Measurements from ENCODE around the gene FBXO2.

FBXO2 gene

DNA sequence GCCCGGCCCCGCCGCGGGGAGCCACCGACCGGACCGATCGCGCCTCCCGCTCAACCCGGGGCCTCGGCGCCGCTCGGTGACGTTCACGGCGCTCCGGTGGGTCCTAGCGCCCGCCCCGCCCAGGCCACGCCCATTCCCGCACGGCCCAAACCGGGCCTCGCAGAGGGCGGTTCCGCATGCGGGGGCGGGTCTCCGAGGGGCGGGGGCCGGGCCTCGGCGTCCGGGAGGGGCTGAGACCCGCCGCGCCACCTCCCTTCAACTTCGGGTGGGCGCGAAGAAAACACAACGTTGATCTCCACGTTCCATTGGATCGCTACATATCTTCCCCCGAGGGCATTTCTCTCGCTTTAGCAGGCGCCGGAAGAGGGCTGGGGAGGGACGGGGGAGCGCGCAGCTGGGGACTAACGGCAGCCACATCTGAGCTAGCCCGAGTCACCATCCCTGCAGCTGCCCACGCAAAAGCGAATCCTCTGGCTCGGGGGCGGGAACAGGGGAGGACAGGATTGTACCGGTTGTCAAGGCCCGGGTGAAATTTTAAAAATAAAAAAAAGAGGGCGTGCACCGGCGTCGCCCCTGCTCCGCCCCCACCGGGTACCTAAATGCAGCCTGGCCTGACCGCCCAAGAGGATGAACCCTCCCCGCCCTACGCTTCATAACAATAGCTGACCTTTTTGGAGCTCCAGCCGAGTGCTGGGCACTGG is 27.0 kb upstream of the FBXO2 start, which contains the start of gene MAD2L2:
TSS of gene MAD2L2 (minus strand) at position 78 of the 701 bp plus-strand sequence. CDS start 547 bp downstream, outside the sequence.
- no peak for DNase-seq

DNA sequence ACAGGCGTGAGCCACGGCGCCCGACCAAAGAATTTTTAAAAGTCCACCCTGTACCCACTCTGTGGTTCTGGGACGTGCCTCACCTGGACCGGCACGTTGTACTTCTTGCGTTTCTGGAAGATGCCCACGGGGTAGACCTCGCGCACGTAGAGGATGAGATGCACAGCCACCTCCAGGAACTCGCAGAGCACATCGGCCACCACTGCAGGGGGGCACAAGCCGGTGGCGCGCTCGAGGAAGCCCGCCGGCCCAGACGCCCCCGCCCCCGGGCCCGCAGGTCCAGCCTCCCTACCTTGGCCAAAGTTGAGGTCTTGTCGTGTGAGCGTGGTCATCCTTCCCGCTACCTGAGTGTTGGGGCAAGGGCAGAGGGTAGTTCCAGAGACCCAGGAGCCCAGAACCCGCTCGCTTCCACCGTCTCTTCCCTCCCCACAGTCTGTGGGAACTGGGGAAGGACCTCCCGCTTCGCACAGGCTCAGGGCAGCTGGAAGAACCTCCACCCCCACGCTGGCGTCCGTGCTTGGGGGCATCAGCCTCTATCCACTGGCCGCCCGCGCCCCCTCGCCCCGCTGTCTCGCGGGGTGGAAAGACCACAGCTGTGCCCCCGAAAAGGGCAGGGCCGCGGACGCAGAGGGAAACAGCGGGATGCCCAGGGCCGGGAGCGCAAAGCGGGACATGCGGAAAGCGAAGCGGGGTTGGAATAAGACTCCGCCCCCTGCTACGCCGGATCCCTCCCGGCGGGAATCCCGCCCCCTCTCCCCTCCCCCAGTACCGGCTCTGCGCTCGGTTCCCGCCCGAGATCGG is 26.2 kb upstream of the FBXO2 start:
- no peak for DNase-seq

DNA sequence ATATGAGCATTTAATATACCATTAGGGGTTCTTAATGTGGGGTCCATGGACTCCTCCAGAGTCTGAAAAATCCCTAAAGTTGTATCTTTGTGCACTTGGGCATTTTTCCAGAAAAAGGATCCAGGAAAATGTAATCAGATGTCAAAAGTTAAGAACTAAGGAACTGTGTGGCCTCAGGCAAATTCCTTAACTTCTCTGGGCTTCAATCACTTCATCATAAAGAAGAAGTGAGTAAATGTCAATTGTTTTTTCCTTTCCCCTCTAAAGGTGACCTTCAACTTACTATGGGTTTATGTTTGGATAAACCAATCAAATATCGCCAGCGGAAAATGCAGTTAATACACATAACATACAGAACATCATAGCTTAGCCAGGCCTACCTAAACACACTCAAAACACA is 24.2 kb upstream of the FBXO2 start:
- DNase-seq: no peak

DNA sequence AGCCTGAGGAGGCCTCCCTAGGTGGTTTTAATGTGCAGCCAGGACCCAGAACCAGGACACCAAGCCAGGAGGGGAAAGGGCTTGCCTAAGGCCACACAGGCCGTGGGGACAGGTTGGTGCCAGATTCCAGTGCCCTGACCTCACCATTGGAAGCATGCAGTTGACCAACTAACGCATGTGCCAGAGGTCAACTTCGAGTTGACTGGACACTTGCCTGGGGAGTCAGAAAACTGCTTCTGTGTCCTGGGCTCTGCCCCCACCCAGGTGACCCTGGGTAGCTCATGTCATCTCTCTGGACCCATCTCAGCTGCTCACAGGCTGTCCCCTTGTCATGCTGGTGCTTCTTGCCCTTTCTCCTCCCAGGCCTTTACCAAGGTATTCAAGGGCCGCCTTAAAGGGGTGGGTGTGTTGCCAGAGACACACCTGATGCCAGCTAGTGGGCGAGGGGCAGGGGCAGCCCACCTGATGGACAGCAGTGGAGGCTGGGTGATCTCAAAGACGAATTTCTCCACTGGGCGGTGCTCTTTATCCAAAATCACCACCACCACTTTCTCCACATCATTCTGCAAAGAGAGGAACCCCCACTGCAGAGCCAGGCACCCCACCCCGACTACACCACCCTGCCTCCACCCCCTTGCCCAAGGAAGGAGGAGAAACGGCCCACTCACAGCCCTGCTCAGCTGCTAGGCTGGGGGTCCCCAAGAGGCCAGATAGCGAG is 22.3 kb upstream of the FBXO2 start:
- no peak for DNase-seq

DNA sequence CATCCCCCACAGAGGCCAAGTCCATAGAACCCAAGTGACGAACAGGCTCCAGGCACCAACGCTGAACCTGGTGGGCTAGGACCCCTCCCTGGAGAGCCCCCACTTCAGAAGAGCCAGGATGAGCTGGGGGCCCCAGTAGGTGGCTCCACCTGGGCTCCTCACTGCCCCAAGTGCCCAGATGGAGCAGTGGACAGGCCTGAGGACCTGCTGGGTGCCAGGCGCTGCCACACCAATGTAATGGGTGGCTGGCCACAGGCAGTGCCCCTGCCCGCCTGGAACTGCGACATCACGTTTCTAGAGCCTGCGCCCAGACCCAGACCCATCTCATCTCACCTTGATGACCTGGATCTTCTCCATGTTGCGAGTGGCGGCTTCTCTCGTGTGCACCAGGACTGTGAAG is 21.1 kb upstream of the FBXO2 start:
- DNase-seq: no peak

DNA sequence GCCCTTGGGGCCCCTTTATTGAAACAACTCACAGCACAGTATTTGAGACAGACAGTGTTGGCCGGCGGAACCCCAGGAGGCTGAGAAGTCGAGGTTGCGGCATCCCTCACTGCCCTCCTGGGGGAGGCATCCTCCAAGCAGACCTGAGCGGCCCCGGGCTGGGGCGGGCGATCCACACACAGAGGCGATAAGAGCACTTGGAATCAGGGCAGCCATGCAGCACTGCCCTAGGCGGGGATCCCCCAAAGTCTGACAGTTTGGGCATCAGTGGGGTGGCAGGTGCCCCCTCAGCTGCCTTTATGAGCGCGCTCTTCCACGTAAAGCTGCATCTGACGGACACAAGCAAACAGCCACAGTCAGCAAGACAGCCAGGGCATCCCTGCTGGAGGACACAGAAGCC is 20.3 kb upstream of the FBXO2 start:
- DNase-seq: no peak

DNA sequence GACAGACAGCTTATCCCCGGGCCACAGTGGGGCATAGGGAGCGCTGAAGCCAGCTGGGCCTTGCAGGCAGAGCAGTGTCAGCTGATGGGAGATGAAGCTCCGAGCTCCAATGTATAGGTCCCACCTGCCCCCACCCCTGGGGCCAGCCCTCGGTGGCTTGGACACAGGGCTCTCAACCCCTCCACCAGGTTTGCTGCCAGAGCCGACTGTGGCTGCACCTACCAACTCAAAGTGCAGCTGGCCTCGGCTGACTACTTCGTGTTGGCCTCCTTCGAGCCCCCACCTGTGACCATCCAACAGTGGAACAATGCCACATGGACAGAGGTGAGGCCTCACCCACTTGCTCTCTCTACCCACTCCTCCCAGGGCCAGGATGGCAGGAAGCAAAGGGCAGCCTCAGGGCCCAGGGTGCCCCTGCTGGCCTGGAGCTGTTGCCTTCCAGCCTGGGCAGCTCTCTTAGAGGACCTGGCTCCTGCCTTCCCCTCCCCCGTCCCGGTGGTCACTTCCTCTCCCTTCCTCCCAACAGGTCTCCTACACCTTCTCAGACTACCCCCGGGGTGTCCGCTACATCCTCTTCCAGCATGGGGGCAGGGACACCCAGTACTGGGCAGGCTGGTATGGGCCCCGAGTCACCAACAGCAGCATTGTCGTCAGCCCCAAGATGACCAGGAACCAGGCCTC is 19.0 kb upstream of the FBXO2 start:
- no peak for DNase-seq

DNA sequence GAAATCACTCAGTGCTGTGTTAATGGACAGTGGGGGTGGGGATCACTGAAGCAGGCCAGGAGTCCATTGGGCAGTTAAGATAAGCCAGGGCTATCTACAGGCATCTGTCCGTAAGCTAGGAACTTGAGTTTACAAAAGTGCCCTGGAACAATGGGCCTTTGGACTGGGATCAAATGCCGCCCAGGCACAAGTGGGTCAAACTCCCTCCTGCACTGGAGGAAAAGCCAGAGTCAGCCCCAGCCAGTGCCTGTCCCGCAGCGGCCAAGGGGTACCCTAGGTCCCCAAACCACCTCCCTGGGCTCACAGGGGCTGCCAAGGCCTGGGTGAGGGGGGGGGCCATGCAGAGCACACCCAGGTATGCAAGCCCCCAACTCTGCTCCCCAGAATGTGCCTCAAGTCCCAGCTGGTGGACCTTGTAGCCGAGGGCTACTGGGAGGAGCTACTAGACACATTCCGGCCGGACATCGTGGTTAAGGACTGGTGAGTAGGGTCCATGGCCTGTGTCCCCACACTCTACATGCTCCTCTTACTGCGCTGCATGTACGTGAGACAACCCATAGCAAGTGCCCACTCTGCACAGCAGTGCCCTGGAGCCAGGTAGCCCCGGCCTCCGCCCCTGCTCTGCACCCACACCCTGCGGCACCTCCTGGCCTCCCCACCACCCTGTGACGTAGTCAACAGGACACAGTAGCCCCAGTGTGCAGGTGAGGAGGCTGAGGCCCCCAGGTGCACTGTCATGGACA is 17.5 kb upstream of the FBXO2 start:
- DNase-seq: no peak

DNA sequence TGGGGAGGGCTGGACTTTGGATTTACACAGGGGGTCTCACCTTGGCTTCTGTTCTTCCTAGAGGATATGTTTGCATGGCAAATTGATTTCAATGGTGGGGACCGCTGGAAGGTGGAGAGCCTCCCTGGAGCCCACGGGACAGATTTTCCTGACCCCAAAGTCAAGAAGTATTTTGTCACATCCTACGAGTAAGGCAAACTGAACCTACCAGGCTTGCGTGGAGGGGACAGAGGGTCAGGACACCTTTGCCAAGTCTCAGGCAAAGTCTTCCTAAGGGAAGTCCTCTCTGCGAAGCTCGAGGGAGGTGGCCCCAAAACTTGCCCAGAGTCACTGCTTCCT is 16.9 kb upstream of the FBXO2 start:
- no peak for DNase-seq

DNA sequence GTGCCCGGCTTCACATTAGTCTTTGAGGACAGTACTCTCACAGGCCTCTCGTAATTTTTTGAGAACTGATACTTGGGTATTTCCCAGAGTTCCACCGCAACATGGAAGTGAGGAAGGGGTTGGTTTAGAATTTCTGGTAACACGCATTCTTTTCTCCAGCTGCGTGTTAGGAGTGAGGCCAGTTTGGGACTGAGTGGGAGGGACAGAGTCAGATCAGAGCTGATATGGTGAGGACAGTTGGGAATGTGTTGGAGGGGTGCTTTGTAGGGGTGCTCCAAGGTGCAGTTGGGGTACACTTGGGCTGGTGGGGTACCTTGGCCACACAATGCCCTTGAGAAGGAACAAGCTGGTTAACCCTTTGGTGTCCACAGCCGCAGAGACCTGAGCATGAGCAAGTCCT is 16.5 kb upstream of the FBXO2 start:
- DNase-seq: no peak

DNA sequence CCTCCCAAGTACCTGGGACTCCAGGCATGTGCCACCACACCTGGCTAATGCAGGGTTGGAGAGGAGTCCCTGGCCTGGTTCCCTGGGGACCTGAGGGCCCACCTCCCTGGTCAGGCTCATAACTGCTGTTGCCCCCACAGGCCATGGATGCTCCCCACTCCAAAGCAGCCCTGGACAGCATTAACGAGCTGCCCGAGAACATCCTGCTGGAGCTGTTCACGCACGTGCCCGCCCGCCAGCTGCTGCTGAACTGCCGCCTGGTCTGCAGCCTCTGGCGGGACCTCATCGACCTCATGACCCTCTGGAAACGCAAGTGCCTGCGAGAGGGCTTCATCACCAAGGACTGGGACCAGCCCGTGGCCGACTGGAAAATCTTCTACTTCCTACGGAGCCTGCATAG is 14.3 kb upstream of the FBXO2 start:
- DNase-seq: no peak

DNA sequence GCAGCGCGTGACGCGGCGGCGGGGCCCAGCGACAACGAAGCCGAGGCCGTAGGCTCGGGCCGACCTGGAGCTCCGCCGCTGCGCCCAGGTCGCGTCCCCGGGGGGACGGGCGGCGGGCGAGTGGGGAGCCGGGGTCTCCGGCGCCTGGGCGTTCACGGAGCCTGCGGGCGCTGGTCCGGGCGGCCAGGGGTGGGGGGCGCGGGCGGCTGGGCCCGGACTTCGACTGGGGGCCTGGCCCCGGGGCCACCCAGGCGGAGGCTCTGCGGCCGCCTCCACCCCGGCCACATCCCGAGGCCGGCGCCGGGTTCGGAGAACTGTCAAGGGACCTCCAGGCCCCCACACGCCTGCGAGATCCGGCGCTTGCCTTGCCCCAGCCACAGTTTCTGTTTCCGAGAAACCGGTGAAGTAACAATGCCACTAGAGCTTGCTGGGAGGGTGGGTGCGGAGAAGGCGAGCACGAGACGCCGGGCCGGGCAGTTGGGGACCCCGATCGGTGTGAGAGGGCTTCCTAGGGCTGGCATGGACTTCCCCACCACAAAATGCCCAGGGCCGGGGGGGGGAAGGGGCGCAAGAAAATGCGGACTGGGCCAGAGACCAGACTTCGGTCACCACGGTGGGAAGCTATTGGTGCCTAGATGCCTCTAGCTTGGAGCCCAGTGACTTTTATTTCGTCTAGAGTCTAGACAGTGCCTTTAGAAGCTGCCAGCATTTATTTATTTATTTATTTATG is 10.3 kb upstream of the FBXO2 start:
- no peak for DNase-seq

DNA sequence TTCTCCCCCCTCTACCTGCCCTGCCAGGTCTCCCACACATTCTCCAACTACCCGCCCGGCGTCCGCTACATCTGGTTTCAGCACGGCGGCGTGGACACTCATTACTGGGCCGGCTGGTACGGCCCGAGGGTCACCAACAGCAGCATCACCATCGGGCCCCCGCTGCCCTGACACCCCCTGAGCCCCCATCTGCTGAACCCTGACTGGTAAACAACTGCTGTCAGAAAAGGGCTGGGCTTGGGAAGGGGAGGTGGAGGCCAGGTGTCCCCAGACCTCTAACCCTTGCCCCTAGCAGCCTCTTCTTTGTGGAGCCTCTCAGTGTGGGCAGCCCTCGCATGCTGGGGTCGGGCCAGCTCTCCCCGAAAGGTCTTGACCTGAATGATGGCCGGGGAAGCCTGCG is 6.9 kb upstream of the FBXO2 start:
- DNase-seq: no peak

DNA sequence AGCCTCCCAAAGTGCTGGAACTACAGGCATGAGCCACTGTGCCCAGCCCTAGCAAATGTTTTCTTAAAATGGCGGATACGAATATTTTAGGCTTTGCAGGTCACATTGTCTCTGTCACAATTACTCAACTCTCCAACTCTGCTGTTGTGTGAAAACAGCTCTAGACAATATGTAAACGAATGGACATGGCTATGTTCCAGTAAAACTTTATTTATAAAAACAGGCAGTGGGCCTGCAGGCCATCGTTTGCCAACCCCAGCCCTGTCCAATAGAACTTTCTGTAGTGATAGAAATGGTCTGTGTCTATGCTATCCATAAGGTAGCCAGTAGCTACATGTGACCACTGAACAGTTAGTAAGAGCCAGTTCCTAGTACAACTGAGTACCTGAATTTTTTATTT is 5.5 kb upstream of the FBXO2 start:
- DNase-seq: no peak

DNA sequence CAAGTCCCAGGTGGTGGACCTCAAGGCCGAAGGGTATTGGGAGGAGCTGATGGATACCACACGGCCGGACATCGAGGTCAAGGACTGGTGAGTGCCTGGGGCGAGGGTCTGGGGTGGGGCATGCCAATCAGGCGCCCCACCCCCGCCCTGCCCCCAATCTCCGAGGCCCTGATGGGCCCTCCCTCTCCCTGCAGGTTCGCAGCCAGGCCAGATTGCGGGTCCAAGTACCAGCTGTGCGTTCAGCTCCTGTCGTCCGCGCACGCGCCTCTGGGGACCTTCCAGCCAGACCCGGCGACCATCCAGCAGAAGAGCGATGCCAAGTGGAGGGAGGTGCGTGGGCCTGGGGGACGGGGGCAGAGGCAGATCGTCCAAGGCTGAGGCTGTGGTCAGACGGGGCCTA is 4.3 kb upstream of the FBXO2 start:
- DNase-seq: no peak

DNA sequence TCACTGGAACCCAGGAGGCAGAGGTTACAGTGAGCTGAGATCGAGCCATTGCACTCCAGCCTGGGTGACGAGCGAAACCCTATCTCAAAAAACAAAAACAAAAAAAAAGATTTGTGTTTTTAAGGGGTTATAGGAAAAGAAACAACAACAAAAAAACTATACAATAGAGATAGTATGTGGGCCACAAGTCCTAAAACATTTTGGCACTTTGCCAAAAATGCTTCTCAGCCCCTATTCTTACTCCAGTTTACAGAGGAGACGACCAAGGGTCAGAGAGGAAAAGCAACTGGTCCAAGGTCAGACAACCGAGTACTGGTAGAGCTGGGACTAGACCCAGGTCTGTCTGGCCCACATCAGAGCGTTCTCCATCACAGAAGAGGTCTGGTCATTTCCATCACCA is 3.4 kb upstream of the FBXO2 start:
- DNase-seq: no peak

DNA sequence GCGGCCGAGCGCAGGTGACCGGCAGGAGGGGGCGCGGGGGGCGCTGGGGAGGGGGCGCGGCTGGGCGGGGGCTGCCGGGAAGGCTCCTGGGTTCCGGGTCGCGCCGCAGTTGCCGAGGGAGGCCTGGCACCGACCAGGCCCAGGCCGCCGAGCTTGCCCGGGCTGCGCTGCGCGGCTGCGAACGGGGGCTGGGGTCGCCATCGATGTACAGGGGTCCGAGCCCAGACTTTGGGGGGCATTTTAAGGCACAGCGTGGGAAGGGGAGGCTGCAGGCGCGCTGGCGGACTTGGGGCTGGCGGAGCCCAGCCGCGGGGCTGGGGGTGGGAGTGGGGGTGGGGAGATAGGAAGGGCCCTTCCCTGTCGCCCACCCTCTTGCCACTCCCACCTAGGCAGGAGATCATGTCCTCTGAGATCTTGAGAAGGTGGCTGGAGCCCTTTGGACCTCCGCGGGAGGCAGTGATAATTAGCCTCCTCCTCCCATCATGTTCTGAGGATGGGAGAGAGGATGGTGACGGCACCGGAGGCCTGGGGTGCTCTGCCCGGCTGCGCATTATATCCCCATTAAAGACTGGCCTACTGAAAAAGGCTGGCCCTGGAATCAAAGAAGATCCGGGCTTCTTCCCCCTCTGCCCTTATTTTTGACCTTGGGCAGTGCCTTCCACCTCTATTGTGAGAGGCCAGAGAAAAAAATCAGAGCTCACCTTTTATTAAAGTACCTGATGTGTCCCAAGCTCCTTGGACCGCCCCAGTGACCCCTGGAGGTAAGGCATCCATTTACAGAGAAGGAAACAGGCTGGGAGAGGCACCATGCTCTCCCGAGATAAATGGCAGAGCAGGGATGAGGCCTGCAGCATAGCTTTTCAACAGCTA is 945 bp upstream of the FBXO2 start:
- DNase-seq: no peak

DNA sequence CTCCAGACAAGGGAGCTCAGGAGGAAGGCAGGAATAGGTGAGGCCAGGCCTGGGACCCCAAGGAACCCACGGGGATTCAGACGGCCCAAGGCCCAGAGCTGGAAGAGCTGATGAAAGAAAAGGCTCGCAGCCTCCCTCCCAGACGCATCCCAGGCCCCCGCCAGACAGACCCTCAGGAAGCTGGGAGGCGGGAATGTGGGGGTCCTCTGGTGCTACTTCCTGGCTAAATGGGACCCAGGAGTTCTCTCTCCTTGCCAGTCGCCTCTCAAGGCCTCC is 430 bp downstream of the FBXO2 start:
- DNase-seq: no peak

DNA sequence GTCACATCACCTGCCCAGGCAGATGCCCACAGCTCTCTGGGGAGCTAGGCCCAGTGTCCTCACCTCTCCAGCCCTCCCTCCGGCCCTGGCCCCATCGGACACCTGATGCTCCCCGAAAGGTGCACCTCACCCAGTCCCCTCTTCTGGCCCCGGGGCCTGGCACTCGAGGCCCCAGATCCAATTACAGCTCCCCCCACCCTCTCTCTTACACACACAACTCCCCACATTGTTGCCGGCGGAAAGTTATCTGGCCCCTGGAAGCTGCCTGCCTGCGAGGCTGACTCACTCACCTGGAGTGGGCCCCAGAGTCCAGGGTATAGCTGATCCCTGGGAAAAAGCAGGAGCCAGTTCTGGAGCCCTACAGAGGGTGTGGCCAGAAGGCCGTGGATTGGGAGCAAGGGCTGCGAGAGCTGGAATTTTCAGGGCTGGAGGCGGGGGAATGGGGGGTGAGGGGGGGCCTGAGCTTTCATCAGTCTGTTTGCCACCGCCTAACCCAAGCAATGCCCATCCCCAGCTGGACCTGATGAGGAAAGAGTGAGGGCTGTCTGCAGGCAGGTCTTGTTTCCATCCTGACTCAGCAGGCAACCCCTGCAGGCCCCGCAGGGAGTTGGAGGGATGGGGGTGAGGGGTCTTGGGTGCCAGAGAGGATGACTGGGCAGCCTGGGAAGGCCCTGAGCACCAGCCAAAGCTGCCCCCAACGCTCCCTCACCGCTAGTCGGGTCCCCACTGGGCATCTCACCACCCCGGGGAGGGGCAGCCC is 948 bp downstream of the FBXO2 start:
- DNase-seq: no peak

DNA sequence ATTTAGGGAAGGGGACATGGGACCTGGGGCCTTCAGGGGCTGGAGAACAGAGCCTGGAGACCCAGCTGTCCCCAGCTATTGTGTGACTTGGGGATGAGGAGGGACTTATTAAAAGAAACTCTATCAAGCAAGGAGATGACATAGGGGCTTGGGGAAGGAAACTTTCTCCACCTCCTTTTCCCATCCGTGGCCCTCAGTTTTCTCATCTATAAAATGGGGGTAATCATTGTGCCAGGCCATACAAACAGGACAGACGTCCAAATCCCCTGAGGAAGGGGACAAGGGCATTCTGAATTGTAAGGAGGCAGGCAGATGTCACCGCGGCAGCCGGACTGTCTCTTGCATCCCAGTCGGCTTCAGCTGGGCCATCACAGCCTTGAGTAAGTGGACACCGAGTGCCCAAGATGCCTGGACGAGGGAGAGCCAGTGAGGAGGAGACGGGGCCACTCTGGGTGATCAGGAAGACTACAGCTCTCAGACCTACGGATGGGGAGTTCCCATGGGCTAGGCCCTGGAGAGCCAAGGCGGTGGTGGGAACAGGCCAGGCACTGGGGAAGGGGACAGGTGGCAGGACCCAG is 1.9 kb downstream of the FBXO2 start:
- no peak for DNase-seq

Measured in cortex of kidney (tissue), 1 donor.